ENCODE data around the gene LINGO1. TPM values are rescaled to one million over a fixed set of nuclear protein-coding genes. Genes with fewer than 3 reads are reported as not detected.

LINGO1 gene
- total and polyA plus RNA-seq, 2 donors (not counting 3 experiments of a cell fraction or from before 2014, with no cell fraction given), result 0.15 to 0.33 TPM

DNA sequence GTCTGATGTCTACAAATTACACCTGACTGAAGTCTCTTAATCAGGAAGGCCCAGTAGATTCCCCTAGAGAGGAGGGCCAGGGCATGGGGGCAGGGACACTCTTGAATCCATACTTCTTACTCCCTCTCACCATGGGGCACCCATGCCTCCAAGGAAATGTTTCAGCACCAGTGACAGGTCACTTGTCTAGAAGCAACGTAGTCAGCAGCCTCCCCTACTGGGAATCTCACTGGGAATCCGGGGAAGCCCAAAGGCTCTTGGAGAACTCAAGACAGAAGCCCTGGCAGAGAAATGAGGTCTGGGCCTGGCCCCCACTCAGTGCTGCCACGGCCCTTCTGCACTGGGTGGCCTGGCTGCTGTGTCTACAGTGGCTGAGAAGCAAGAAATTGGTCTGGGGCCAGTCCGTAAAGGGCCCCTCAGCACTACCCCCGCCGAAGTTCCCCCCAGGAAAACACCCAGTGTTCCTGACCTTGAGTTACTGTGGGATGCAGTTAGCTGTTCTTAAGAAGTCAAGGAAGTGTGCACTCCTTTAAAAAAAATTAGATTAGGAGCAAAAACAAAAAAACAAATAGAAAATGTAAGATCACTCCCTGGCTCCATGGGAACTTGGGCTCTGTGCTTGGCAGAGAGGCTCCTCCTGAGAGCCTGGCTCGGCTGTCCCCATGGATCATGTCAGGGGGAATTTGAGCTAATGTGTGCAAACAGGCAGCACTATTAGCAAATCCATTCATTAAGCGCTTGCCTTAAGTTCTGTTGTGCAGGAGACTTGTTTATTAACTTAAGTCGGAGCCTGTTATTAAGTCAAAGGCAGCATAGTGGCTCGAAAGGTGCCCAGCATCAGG is 5.4 kb upstream of the LINGO1 start:
- BruUV-seq (replicated peaks), result no TSS peak
- Histone ChIP-seq H3K4me1 (ENCODE audit: control insufficient read depth, extremely low read depth, insufficient read depth, low read length) (peaks cover 2% of the 10 kb centered on the region), H3K27me3 (ENCODE audit: control insufficient read depth in 2 of 2, insufficient read depth in 2 of 2, low read length in 2 of 2) (peaks cover 9 to 11% of the 10 kb centered on the region in 2 experiments), H3K4me2 (ENCODE audit: insufficient read depth, low read length) (no peak overlapping the region), H3K4me3 (replicated peaks in 1 of 3; ENCODE audit: insufficient read depth in 1 of 3, low read depth in 1 of 3, low read length in 3 of 3) (no peak overlapping the region), H3K36me3 (ENCODE audit: control insufficient read depth in 2 of 2, extremely low read depth in 1 of 2, insufficient read depth in 2 of 2, low read length in 2 of 2) (no peaks in the 10 kb centered on the region), H2AFZ (ENCODE audit: low read depth, low read length) (no peak overlapping the region), H4K20me1 (replicated peaks; ENCODE audit: control insufficient read depth, extremely low read depth, insufficient read depth, low read length) (no peaks in the 10 kb centered on the region), H3K9ac (replicated peaks; ENCODE audit: extremely low read depth, insufficient read depth, low read length) (no peak overlapping the region), H3K27ac (ENCODE audit: insufficient read depth, low read depth, low read length) (no peak overlapping the region), H3K79me2 (ENCODE audit: control insufficient read depth, insufficient read depth, low read length) (no peaks in the 10 kb centered on the region), H3K9me1 (replicated peaks; ENCODE audit: control insufficient read depth, extremely low read depth, insufficient read depth, low read length) (no peaks in the 10 kb centered on the region), H3K9me3 (replicated peaks; ENCODE audit: control insufficient read depth, insufficient read depth, low read length) (no peaks in the 10 kb centered on the region)
- DNase-seq (ENCODE audit: low read depth, low spot score), result no peak
- intact Hi-C loops (cut with micrococcal nuclease), result loop anchor here (10.0 kb wide), 1 partner anchor 147 kb away; no protein-coding TSS in a partner anchor
- ChIA-PET CTCF (interaction anchor here (1.5 kb wide), 1 partner anchor 183 kb away, joined by 6 read pairs; no protein-coding TSS in a partner anchor), POLR2A (no interaction called here)
- no peak for FAIRE-seq
- no peak for TF ChIP-seq MAX (IDR thresholded peaks at IDR 0.05; ENCODE audit: insufficient read depth, insufficient read length)
- no peak for TF ChIP-seq JUN (IDR thresholded peaks at IDR 0.05; ENCODE audit: borderline replicate concordance, insufficient read depth, insufficient read length, low read depth)
- no peak for TF ChIP-seq FOS (IDR thresholded peaks at IDR 0.05; ENCODE audit: borderline replicate concordance, insufficient read depth, low read length)
- no peak for TF ChIP-seq MYC (IDR thresholded peaks at IDR 0.05; ENCODE audit: low read depth, low read length)
- TF ChIP-seq EZH2 (IDR thresholded peaks at IDR 0.05; ENCODE audit: borderline replicate concordance, low read depth, low read length, severe bottlenecking), result no peak
- no peak for TF ChIP-seq GATA2 (IDR thresholded peaks at IDR 0.05; ENCODE audit: insufficient read depth, insufficient read length, low read depth, low read length)
- TF ChIP-seq POLR2AphosphoS5 (IDR thresholded peaks at IDR 0.05; ENCODE audit: insufficient read depth, low read depth, low read length), result no peak
- TF ChIP-seq, protein P1, sequence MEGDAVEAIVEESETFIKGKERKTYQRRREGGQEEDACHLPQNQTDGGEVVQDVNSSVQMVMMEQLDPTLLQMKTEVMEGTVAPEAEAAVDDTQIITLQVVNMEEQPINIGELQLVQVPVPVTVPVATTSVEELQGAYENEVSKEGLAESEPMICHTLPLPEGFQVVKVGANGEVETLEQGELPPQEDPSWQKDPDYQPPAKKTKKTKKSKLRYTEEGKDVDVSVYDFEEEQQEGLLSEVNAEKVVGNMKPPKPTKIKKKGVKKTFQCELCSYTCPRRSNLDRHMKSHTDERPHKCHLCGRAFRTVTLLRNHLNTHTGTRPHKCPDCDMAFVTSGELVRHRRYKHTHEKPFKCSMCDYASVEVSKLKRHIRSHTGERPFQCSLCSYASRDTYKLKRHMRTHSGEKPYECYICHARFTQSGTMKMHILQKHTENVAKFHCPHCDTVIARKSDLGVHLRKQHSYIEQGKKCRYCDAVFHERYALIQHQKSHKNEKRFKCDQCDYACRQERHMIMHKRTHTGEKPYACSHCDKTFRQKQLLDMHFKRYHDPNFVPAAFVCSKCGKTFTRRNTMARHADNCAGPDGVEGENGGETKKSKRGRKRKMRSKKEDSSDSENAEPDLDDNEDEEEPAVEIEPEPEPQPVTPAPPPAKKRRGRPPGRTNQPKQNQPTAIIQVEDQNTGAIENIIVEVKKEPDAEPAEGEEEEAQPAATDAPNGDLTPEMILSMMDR (IDR thresholded peaks at IDR 0.05; ENCODE audit: extremely low read depth in 1 of 2, insufficient read depth in 1 of 2, low read depth in 1 of 2, low read length in 2 of 2), result no peak
- no peak for TF ChIP-seq POLR2A (IDR thresholded peaks at IDR 0.05; ENCODE audit: low read depth, low read length)
- dilution Hi-C loops (cut with MboI; ENCODE audit: extremely low pct_ligation_motif_present, low sequenced_read_pairs), result no loop called here

Measured in endothelial cell of umbilical vein (primary cell).